H54 (cell line): ENCODE measurements around the gene PTTG1IP.
"Not testable (repeated sequence)": the region's sequence is repeated elsewhere in the genome, so short reads cannot be mapped to it uniquely, and the experiment has no call there.

Source experiments
- DNase-seq: peaks from one replicate; pipeline ENCODE4 v3.0.0; 2011; ENCODE audit warnings: low spot score, mixed read lengths; ENCODE audit not compliant: insufficient read length
- FAIRE-seq: peaks from 3 replicates; lab custom pipeline; 2011; peaks lifted over from hg19 to GRCh38; lab: Jason Lieb, UNC
- POLR2A ChIP-seq: IDR thresholded peaks from 2 replicates; pipeline ENCODE4 v1.6.1; 2011; ENCODE audit warnings: low read depth, mild to moderate bottlenecking, low read length

Gene PTTG1IP

GRCh38 chr21:44886113-44887075 lies 12.9 kb upstream of the PTTG1IP start:
- TF ChIP-seq POLR2A: no peak
- FAIRE-seq: no peak
- DNase-seq: no peak

GRCh38 chr21:44885615-44886014 lies 12.1 kb upstream of the PTTG1IP start:
- DNase-seq (no peak), FAIRE-seq (no peak)
- no peak for TF ChIP-seq POLR2A

- TF ChIP-seq POLR2A: no peak
- DNase-seq (no peak), FAIRE-seq (no peak)
These were observed 10.6 kb upstream of the PTTG1IP start for GRCh38 chr21:44884097-44884496.

GRCh38 chr21:44883250-44883649 lies 9.8 kb upstream of the PTTG1IP start:
- DNase-seq: no peak
- no peak for TF ChIP-seq POLR2A
- FAIRE-seq: no peak

GRCh38 chr21:44881198-44881872 lies 7.8 kb upstream of the PTTG1IP start:
- DNase-seq (peak; percentile 91), FAIRE-seq (no peak)
- TF ChIP-seq POLR2A: no peak

- no peak for TF ChIP-seq POLR2A
- FAIRE-seq: no peak
- peak; percentile 75 for DNase-seq
These were observed 7.1 kb upstream of the PTTG1IP start for GRCh38 chr21:44880405-44881197.

GRCh38 chr21:44879238-44879637 lies 5.7 kb upstream of the PTTG1IP start:
- DNase-seq, FAIRE-seq: not testable (repeated sequence)

GRCh38 chr21:44878053-44878982 lies 4.8 kb upstream of the PTTG1IP start:
- DNase-seq (no peak), FAIRE-seq (no peak)
- TF ChIP-seq POLR2A: no peak

GRCh38 chr21:44876849-44877575 lies 3.5 kb upstream of the PTTG1IP start:
- TF ChIP-seq POLR2A: no peak
- DNase-seq (no peak), FAIRE-seq (no peak)

- FAIRE-seq: no peak
These were observed 1.8 kb upstream of the PTTG1IP start for GRCh38 chr21:44875316-44875700.

GRCh38 chr21:44874497-44875315 lies 1.2 kb upstream of the PTTG1IP start:
- no peak for TF ChIP-seq POLR2A
- FAIRE-seq (no peak), DNase-seq (no peak)

More at GRCh38 chr21:44875316-44875700, 1.8 kb upstream of the PTTG1IP start:
- DNase-seq: no peak
- TF ChIP-seq POLR2A: no peak

- DNase-seq (no peak), FAIRE-seq (no peak)
- no peak for TF ChIP-seq POLR2A
These were observed 678 bp upstream of the PTTG1IP start for GRCh38 chr21:44874240-44874496.
